B cell (primary cell): ENCODE results near the gene CLASRP.

Source experiments
- EZH2 ChIP-seq: IDR thresholded peaks from 2 replicates; pipeline ENCODE4 v1.6.1; 2012; ENCODE audit warnings: borderline replicate concordance, low read depth, mild to moderate bottlenecking, moderate library complexity, low read length; ENCODE audit not compliant: insufficient read depth, poor library complexity, severe bottlenecking
- TF ChIP-seq, protein P1 (sequence below): fragments of 200-600 bp; IDR thresholded peaks from one replicate; pipeline ENCODE4 v1.8.0; 2022; ENCODE audit warnings: antibody characterized with exemption, mild to moderate bottlenecking

DNA sequence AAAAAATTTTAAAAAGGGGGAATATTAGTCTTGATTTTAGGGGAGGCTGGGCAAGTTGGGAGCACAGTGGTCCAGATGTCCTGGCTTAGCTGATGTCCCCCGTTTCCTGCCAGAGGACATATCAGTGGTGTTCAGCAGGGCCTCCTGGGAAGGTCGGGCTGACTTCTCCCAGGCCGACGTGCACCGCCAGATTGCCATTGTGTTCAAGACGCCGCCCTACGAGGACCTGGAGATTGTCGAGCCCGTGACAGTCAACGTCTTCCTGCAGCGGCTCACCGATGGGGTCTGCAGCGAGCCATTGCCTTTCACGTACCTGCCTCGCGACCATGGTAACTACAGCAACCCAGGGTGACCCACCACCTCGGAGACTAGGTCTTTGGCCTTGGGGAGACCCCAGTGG is 6.4 kb upstream of the CLASRP start:
- TF ChIP-seq, protein P1, sequence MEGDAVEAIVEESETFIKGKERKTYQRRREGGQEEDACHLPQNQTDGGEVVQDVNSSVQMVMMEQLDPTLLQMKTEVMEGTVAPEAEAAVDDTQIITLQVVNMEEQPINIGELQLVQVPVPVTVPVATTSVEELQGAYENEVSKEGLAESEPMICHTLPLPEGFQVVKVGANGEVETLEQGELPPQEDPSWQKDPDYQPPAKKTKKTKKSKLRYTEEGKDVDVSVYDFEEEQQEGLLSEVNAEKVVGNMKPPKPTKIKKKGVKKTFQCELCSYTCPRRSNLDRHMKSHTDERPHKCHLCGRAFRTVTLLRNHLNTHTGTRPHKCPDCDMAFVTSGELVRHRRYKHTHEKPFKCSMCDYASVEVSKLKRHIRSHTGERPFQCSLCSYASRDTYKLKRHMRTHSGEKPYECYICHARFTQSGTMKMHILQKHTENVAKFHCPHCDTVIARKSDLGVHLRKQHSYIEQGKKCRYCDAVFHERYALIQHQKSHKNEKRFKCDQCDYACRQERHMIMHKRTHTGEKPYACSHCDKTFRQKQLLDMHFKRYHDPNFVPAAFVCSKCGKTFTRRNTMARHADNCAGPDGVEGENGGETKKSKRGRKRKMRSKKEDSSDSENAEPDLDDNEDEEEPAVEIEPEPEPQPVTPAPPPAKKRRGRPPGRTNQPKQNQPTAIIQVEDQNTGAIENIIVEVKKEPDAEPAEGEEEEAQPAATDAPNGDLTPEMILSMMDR, result no peak
- TF ChIP-seq EZH2, result no peak
